NCI-H1436 (cell line): ENCODE measurements around the gene SLC8A1.

Experiments
- DNase-seq: peaks from one replicate; lab custom pipeline; 2025; lab: John Stamatoyannopoulos, UW

Gene SLC8A1

GRCh38 chr2:40193670-40194026 is 258.2 kb downstream of the SLC8A1 start:
- no peak for DNase-seq

GRCh38 chr2:40192864-40193669 is 258.8 kb downstream of the SLC8A1 start:
- DNase-seq = no peak

- no peak for DNase-seq
These were observed 261.4 kb downstream of the SLC8A1 start for GRCh38 chr2:40190457-40190856.

GRCh38 chr2:40189881-40190280 is 262.0 kb downstream of the SLC8A1 start:
- no peak for DNase-seq

DNA sequence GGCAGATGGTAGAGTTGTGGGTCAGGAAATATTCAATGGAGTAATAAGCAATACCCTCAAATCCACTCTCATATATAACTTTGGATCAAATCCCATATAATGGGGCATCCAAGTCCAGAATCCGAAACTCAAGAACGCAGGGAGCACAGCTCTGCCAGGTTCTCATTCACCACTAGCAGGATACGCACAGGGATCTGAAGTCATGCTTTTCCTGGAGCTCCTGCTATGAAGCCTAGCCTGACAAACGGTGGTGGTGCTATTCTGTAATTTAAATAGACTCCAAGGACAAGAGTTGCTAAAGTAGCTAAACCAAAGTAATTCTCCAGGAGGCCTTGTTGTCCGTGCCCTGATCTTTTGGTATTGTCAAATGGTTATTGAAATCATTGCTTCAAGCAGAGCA is 264.8 kb downstream of the SLC8A1 start:
- no peak for DNase-seq

DNA sequence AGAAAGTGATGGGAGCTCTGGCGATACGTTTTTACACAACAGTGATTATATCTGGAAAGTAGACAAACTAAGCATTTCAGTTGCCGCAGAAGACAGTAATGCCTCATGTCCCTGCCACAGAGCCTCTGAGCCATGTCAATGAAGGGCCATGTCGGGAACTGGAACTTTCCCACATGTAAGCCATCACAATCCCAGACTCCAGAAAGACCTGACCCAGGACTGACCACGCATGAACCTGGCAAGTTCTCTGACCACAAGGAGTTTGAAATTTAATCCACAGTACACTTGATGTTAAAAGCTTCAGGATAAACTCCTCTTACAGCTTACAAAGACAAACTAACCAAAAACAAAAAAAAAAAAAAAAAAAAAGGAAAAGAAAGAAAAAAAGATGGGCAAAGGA is 267.3 kb downstream of the SLC8A1 start:
- DNase-seq = no peak

GRCh38 chr2:40181855-40182254 is 270.0 kb downstream of the SLC8A1 start:
- no peak for DNase-seq

- DNase-seq = no peak
These were observed 272.1 kb downstream of the SLC8A1 start for GRCh38 chr2:40179801-40180200.

DNA sequence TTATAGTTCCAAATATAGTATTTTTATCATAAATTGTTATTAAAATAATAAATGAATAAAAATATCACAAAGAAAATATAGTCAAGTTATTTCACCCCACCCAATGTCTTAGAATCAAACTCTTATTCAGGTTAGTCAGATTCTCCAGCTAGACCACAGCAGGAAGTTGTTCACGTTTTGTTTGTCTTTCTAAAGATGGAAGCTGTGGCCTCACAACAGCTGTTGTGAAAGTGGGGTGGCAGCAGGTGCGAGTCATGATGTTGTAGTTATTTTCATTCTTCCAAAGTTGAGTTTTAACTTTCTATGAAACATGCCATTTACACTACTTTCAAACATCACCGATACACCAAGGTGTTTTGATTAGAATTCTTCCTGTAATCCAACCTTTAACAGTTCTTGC is 272.9 kb downstream of the SLC8A1 start:
- no peak for DNase-seq

DNA sequence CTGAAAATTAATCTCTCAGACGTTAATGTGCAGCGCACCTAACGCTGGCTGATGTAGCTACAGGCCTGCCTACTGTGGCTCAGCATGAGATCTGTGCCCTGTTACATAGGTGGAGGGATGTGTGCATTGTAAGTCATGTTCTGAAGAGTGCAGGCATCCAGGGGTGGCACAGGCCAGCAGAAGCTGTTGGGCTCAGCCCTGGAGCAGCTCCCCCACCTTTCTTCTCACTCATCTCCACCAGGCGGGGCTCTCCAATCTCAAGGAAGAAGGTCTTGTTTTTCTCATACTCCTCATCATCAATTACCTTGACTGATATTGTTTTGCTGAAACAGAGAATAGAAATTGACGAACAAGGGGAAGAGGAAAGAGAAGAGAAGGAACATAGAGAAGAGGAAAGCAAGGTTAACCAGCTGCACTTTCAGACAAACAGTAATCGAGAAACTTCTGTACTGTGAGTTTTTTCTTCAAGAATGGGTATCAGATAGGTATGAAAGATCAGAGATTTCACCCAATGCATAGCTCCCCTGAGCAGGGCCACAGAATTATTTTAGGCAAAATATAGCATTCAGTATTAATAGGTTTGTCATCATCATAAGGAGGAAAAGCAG is 273.6 kb downstream of the SLC8A1 start:
- DNase-seq = no peak

DNA sequence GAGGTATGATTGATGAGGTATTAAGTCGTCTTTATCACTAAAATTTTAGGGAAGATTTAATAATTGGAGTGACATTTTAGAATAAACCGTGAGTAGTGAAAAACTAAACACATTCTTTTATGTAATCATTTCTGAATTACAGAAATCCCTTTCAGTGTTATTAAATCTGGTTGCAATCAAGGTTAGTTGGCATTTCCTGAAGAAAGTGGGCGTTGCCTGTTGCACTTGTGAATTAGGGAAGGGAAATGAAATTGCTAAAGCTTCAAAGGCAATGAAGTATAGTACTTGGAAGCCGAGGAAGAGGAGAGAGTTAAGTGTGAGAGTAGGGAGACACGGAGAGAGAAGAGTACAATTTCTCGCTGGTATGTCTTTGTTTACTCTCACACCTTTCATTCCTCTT is 274.5 kb downstream of the SLC8A1 start:
- no peak for DNase-seq

- no peak for DNase-seq
These were observed 278.6 kb downstream of the SLC8A1 start for GRCh38 chr2:40173276-40173675.

DNA sequence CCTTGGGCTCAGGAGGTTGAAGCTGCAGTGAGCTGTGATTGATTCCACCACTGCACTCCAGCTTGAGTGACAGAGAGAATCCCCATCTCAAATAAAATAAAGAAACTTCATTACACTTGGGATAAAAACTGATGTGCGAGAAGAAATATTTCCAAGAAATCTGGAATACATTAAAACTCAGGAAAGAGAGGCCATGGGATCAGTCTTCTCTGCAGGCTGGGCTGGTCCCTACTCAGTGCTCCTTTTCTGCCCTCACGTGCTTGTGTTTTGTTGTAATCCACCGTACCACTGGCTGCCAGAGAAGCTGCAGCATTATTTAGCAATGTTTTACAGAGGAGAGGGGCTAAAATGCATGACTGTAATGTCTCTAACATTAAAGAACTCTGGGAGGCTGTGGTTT is 282.0 kb downstream of the SLC8A1 start:
- DNase-seq = no peak

GRCh38 chr2:40169430-40169829 is 282.5 kb downstream of the SLC8A1 start:
- no peak for DNase-seq

DNA sequence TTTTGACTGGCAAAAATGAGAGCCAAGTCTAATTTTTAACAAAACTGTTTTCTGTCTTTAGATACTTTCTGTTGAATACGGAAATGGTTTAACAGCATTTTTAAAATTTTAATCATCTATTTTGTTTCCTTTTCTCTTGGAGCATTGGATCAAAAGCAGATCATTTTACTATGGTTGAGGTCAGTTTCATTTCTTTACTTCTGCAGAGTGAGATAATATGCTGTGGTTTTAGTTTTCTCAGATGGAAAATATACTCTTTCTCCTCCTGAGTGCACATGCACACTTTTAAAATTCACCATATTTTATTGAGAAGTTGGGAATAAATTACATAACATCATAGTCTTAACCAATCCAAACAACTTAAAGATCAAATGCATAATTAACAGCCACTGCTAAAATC is 283.3 kb downstream of the SLC8A1 start:
- no peak for DNase-seq

DNA sequence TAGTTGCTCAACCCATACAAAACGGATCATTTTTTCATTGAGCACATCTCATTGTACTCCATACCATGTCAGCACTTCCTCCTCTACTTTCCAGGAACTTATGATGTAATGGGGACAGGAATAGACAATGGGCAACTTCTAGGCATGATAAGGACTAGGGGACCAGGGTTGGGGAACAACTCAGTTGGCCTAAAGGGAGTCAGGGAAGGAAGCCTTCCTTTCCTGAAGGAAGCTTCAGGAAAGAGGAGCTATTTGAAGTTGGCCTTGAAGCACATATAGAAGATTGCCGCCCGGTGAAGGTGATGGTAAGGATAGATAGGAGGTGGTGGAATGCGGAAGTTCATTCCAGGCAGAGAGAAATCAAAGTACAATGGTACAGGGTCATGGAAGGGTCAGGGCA is 283.9 kb downstream of the SLC8A1 start:
- no peak for DNase-seq

DNA sequence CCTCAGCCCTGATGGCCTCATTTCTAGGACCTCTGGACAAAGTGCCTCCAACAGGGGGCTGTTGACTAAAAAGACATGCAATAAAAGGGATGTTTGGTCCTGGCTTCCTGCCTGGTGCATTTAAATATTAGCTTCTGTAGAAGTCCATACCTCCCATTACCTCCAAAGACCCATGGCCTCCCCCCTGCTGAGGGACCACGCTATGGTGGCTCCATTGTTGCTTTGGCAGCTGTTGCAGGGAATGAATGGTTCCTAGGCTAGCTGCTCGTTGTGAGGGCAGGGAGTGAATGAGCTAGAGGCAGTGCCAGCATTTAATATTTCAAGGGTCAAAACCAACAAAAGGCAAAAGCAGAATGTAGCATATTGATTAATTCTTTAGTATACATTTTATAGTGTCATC is 285.9 kb downstream of the SLC8A1 start:
- DNase-seq = no peak

GRCh38 chr2:40165509-40165844 is 286.4 kb downstream of the SLC8A1 start:
- DNase-seq = no peak

DNA sequence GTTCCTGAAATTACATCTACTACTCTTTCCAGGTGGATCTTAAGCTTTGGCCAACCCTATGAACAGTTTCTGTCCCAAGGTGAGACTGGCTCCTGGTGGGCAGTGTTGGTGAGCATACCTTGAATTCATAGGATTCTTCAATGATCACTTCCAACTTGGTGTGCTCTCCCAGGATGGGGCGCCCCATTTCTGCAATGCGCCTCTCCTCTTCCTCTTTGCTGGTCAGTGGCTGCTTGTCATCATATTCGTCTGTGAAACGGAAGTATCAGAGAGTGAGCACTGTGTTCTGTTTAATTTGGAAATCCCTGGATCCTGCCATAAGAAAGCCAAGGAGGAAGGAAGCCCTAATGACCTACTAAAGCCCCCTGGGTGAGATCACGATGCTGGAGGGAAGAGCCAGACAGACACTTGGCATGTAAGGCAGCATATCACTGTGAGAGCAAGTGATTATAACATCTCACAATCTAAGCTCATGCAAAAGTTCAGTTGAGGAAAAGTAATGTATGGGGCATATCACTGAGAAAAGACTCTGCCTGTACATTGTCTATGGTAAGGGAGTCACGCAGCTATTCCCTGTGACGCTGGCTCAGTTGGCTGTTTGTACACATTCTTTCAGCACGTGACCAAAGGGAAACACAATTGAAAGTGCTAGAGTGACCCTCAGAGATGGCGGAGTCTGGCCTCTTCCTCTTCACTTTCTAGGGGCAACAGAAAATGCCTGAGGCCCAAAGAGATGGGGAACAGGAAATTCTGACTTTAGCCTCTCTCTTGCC is 287.0 kb downstream of the SLC8A1 start:
- no peak for DNase-seq

GRCh38 chr2:40161986-40162385 is 289.9 kb downstream of the SLC8A1 start:
- no peak for DNase-seq

DNA sequence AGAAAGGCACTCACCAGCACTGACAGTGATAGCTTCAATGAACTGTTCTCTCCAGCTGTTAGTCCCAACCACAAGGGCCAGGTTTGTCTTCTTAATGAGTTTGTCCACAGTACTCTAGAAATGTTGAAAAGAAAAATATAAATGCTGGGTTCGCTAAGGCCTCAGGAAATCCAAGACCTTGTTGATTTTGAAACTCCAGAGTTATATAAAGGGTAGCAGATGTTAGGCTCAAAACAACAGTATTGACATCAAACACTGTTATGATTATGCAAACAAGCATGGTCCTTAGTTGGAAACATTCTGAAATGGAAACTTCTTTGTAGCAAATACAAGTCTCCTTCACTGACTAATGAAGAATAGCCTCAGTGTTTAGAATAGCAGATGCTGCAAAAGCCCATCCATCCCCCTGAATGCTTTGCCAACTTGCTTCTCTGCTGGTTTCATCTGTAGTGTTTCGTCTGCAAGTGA is 291.1 kb downstream of the SLC8A1 start:
- no peak for DNase-seq

DNA sequence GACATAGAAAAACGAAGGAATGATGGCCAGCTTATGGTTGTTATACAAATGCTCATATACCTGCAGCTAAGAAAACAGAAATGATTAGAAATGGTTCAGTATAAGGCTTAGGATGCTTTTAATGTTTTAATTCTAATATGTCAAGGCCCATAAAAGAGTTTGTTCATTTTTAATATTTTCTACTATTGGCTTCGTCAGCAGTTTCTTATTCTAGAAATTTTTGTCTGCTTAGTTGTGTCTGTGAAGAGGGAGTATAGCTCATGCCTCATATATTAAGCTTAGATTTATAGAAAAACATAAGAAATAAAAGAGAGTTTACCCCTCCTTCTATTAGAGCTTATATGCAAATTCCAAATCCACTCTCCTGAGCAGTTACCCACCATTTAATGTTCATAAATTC is 292.6 kb downstream of the SLC8A1 start:
- DNase-seq = no peak

DNA sequence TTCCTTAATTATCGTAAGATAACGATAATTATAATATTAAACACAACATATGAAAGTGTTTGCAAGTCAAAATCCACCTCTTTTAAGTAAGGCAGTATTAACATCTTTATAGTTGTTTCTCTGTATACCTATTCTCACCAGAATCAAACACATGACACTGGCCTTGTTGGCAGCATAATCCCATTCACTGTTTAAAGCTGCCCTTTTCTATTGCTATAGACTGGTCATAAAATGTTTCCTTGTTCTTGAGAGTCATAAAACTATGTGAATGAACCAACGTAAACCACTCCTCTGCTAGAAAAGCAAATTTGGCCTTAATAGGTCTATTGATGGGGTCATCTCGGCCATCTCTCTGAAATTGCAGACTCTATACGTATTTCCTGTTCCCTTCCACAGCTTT is 293.1 kb downstream of the SLC8A1 start:
- no peak for DNase-seq
